Smooth muscle cell (in vitro differentiated cells): ENCODE data around the gene MAML2. TPM values are rescaled to one million over a fixed set of nuclear protein-coding genes. Genes with fewer than 3 reads are reported as not detected.

Experiments
- DNase-seq: peaks from one replicate; lab custom pipeline; 2025; ENCODE audit not compliant: unreplicated experiment; lab: John Stamatoyannopoulos, UW
- H2AFZ ChIP-seq: fragments of 200-600 bp; sonication (generic); 2 replicates; pipeline ENCODE4 v1.6.0; 2016; ENCODE audit warnings: antibody characterized with exemption, low read depth, mild to moderate bottlenecking
- H3F3A ChIP-seq: fragments of 200-600 bp; sonication (generic); 2 replicates; pipeline ENCODE4 v1.6.0; 2017; ENCODE audit warnings: antibody characterized with exemption, low read depth
- H3K27ac ChIP-seq: fragments of 200-600 bp; sonication (generic); 2 replicates; pipeline ENCODE4 v1.5.1; 2016; ENCODE audit warnings: low read depth, mild to moderate bottlenecking
- H3K27me3 ChIP-seq: fragments of 200-600 bp; sonication (generic); 2 replicates; pipeline ENCODE4 v1.6.1; 2016; ENCODE audit warnings: low read depth, mild to moderate bottlenecking
- H3K36me3 ChIP-seq: fragments of 200-600 bp; sonication (generic); 2 replicates; pipeline ENCODE4 v1.5.1; 2016; ENCODE audit warnings: low read depth
- H3K4me1 ChIP-seq: fragments of 200-600 bp; sonication (generic); 2 replicates; pipeline ENCODE4 v1.5.1; 2016; ENCODE audit warnings: low read depth
- H3K4me2 ChIP-seq: fragments of 200-600 bp; sonication (generic); 2 replicates; pipeline ENCODE4 v1.6.0; 2016; ENCODE audit warnings: mild to moderate bottlenecking
- H3K4me3 ChIP-seq: fragments of 200-600 bp; sonication (generic); 2 replicates; pipeline ENCODE4 v1.5.1; 2016; ENCODE audit warnings: mild to moderate bottlenecking
- H3K79me2 ChIP-seq: fragments of 200-600 bp; sonication (generic); 2 replicates; pipeline ENCODE4 v1.6.0; 2016; ENCODE audit warnings: low read depth, mild to moderate bottlenecking
- H3K9ac ChIP-seq: fragments of 200-600 bp; sonication (generic); 2 replicates; pipeline ENCODE4 v1.6.0; 2016; ENCODE audit warnings: low read depth
- H3K9me3 ChIP-seq: fragments of 200-600 bp; sonication (generic); replicated peaks from 2 replicates; pipeline ENCODE4 v1.5.1; 2016; ENCODE audit warnings: low read depth
- H4K20me1 ChIP-seq: fragments of 200-600 bp; sonication (generic); 2 replicates; pipeline ENCODE4 v1.6.0; 2016; ENCODE audit warnings: low read depth
- WGBS: methylation state at CpG from one replicate; pipeline ENCODE4 v1.1.7; 2016; ENCODE audit warnings: low lambda C conversion rate; 5-methylcytosine and 5-hydroxymethylcytosine counted together
- polyA plus RNA-seq: library from polyadenylated mRNA; unstranded; fragments of >200 nt; fragmentation: Nextera tagmentation; extraction: Ambion mirVana; gene quantifications from 2 replicates; pipeline ENCODE4 v1.2.1, GENCODE V29; 2016
- total RNA-seq: library from RNA; depleted of rRNA; stranded (reverse); fragments of >200 nt; gene quantifications from 2 replicates; pipeline ENCODE4 v1.2.3, GENCODE V29; 2014
- TF ChIP-seq, protein P1 (sequence below): fragments of 200-600 bp; sonication (generic); IDR thresholded peaks from 2 replicates; pipeline ENCODE4 v1.5.1; 2017; ENCODE audit warnings: borderline replicate concordance, mild to moderate bottlenecking, antibody characterized with exemption; ENCODE audit not compliant: insufficient read depth, poor library complexity, severe bottlenecking

Gene MAML2
- total and polyA plus RNA-seq, 2 experiments from 2014 or later, result 8.7 to 52.4 TPM

DNA sequence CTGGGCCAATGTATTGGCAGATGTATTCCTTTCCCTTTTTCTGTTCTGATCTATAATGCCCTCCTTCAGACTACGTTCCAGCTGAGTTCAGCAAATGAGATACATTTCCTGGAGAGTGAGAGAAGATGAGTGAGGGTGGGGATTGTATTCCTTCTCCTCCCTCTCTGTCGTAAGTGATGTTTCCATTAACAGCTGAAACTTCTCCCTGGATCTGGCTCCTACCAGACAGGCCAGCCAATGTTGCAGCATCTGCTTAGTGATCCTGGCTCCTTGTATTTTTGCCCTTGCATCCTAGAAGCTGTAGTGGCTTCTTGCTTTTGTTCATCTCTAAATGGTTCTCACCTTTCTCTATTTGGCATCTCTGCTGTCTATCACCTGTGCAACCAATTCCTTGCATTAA is 370.9 kb downstream of the MAML2 start:
- no peaks in the 10 kb centered on the region for H3F3A ChIP-seq
- no peak for DNase-seq
- TF ChIP-seq, protein P1, sequence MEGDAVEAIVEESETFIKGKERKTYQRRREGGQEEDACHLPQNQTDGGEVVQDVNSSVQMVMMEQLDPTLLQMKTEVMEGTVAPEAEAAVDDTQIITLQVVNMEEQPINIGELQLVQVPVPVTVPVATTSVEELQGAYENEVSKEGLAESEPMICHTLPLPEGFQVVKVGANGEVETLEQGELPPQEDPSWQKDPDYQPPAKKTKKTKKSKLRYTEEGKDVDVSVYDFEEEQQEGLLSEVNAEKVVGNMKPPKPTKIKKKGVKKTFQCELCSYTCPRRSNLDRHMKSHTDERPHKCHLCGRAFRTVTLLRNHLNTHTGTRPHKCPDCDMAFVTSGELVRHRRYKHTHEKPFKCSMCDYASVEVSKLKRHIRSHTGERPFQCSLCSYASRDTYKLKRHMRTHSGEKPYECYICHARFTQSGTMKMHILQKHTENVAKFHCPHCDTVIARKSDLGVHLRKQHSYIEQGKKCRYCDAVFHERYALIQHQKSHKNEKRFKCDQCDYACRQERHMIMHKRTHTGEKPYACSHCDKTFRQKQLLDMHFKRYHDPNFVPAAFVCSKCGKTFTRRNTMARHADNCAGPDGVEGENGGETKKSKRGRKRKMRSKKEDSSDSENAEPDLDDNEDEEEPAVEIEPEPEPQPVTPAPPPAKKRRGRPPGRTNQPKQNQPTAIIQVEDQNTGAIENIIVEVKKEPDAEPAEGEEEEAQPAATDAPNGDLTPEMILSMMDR, result no peak
- no peak overlapping the region for H2AFZ ChIP-seq
- H3K27me3 ChIP-seq, result no peaks in the 10 kb centered on the region
- H3K4me3 ChIP-seq, result no peak overlapping the region
- H3K36me3 ChIP-seq, result no peaks in the 10 kb centered on the region
- 60% methylated on average over 2 of the region's 2 CpGs for WGBS
- no peaks in the 10 kb centered on the region for H3K79me2 ChIP-seq
- H3K4me2 ChIP-seq, result no peak overlapping the region
- no peak overlapping the region for H3K9ac ChIP-seq
- no peak overlapping the region for H3K27ac ChIP-seq
- no peaks in the 10 kb centered on the region for H3K9me3 ChIP-seq
- H4K20me1 ChIP-seq, result no peaks in the 10 kb centered on the region
- no peaks in the 10 kb centered on the region for H3K4me1 ChIP-seq

DNA sequence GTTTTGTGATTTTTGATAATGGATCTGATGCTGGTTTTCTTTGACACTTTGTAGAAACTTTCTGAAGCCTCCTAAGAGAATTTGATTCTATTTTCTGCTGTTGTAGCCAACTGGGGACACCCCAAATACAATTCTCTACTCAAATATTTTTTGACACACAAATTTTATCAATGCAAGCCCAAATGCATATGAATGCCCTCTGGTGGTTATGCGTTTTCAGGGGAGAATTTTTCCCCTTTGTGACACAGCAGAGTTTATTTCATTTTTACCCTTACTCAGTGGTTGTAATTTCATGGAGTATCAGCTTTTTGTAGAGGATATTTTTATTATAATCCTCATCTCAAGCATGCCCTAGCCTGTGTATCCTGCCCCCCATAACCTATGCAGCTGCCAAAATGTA is 374.4 kb downstream of the MAML2 start:
- 88% methylated on average over 1 of the region's 1 CpG for WGBS
- no peak for DNase-seq
- TF ChIP-seq, protein P1, result no peak
- H3K4me3 ChIP-seq, result no peak overlapping the region
- no peak overlapping the region for H3K4me2 ChIP-seq
- no peaks in the 10 kb centered on the region for H3K27me3 ChIP-seq
- no peaks in the 10 kb centered on the region for H3F3A ChIP-seq
- H3K79me2 ChIP-seq, result no peaks in the 10 kb centered on the region
- no peak overlapping the region for H3K27ac ChIP-seq
- no peak overlapping the region for H3K9ac ChIP-seq
- no peaks in the 10 kb centered on the region for H3K4me1 ChIP-seq
- no peak overlapping the region for H2AFZ ChIP-seq
- no peaks in the 10 kb centered on the region for H3K9me3 ChIP-seq
- H4K20me1 ChIP-seq, result no peaks in the 10 kb centered on the region
- H3K36me3 ChIP-seq, result no peaks in the 10 kb centered on the region

DNA sequence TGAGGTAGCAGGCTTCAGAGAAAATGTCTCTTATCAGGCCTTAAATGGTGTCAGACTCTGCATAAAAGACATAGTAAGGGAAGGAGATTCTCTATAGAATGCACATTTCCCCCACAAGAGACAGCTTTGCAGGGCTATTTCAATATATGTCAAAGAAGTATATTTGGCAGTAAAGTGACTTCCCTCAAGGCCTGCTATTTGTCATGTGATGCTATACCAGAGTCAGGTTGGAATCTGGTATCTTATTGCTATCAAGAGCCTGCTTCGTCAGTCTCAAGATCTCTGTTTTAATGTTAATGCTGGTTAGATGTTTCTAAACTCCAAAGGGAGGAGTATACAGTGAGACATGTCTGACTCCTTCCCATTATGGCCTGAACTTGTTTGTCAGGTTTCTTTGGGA is 378.7 kb downstream of the MAML2 start:
- 70% methylated on average over 1 of the region's 1 CpG for WGBS
- Histone ChIP-seq H3K27me3 (no peaks in the 10 kb centered on the region), H4K20me1 (no peaks in the 10 kb centered on the region), H3K4me1 (no peaks in the 10 kb centered on the region), H2AFZ (no peak overlapping the region), H3K9me3 (no peaks in the 10 kb centered on the region), H3K4me2 (no peak overlapping the region), H3K4me3 (no peak overlapping the region), H3K9ac (no peak overlapping the region), H3F3A (no peaks in the 10 kb centered on the region), H3K79me2 (no peaks in the 10 kb centered on the region), H3K36me3 (no peaks in the 10 kb centered on the region), H3K27ac (no peak overlapping the region)
- TF ChIP-seq, protein P1, result no peak
- no peak for DNase-seq

DNA sequence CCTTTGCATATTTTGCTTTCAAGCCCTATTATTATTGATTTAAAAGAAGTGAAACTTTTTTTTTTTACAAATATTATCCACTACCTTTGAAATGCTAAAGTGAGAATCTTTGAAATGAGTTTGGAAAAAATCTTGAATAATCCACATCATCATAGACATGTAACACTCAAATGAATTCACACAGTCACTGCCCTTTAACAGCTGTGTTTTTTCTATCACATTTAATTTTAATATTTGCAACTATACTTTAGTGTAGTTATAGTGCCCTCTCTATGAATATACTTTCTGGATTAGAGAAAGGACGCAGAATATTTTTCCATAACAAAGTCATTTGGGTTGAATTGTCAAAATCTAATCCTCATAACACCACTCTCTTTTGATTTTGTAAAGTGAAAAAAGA is 381.2 kb downstream of the MAML2 start:
- Histone ChIP-seq H3K9ac (no peak overlapping the region), H3K4me3 (no peak overlapping the region), H3K79me2 (no peaks in the 10 kb centered on the region), H3K36me3 (no peaks in the 10 kb centered on the region), H3K27me3 (no peaks in the 10 kb centered on the region), H3K4me2 (no peak overlapping the region), H2AFZ (no peak overlapping the region), H3F3A (no peaks in the 10 kb centered on the region), H4K20me1 (no peaks in the 10 kb centered on the region), H3K27ac (no peak overlapping the region), H3K9me3 (no peaks in the 10 kb centered on the region), H3K4me1 (no peaks in the 10 kb centered on the region)
- WGBS, result 94% methylated on average over 1 of the region's 1 CpG
- DNase-seq, result no peak
- TF ChIP-seq, protein P1, result no peak
